Activated CD4-positive, alpha-beta T cell treated with anti-CD3 and anti-CD28 coated beads, Interleukin-2, amount 10 ng/mL, durations not matched to agents 24 days and 14 days (primary cell): ENCODE data around the gene C1orf159. TPM values are rescaled to one million over a fixed set of nuclear protein-coding genes. Genes with fewer than 3 reads are reported as not detected.
"Not testable (repeated sequence)": the region's sequence is repeated elsewhere in the genome, so short reads cannot be mapped to it uniquely, and the experiment has no call there.

Experiments used
- DNase-seq: peaks from one replicate; pipeline ENCODE4 v3.0.0; 2022
- H3K27ac Mint-ChIP-seq: one replicate; pipeline ENCODE4 v1.8.0; 2022; ENCODE audit warnings: mild to moderate bottlenecking, mixed read lengths
- H3K27me3 Mint-ChIP-seq: one replicate; pipeline ENCODE4 v1.8.0; 2022; ENCODE audit warnings: mixed read lengths
- H3K36me3 Mint-ChIP-seq: one replicate; pipeline ENCODE4 v1.8.0; 2022; ENCODE audit warnings: low read depth, mild to moderate bottlenecking, mixed read lengths
- H3K4me1 Mint-ChIP-seq: one replicate; pipeline ENCODE4 v1.8.0; 2021; ENCODE audit warnings: mixed read lengths
- H3K4me3 Mint-ChIP-seq: one replicate; pipeline ENCODE4 v1.8.0; 2022; ENCODE audit warnings: mild to moderate bottlenecking, moderate library complexity, mixed read lengths
- H3K9me3 Mint-ChIP-seq: one replicate; pipeline ENCODE4 v1.8.0; 2021; ENCODE audit warnings: mixed read lengths
- intact Hi-C: fragments of 100-400 bp; cut with micrococcal nuclease; formaldehyde crosslinking; loops from one replicate; pipeline ENCODE4 v1.15.1; 2023
- total RNA-seq: library from RNA; stranded (reverse); gene quantifications from 2 replicates; pipeline ENCODE4 v1.2.3, GENCODE V29; 2022

Gene C1orf159
- total RNA-seq, 1 donor from 2014 or later, result 28.0 TPM

- H3K27ac Mint-ChIP-seq, result peak overlapping the region; percentile 41
- peaks cover 5% of the 10 kb centered on the region for H3K36me3 Mint-ChIP-seq
- intact Hi-C loops, result loop anchor here (5.0 kb wide), 1 partner anchor 51 kb away; the partner anchor contains the start of gene TNFRSF18
- no peaks in the 10 kb centered on the region for H3K27me3 Mint-ChIP-seq
- peaks cover 14% of the 10 kb centered on the region for H3K9me3 Mint-ChIP-seq
- DNase-seq, result no peak
- H3K4me1 Mint-ChIP-seq, result no peaks in the 10 kb centered on the region
- H3K4me3 Mint-ChIP-seq, result peak overlapping the region; percentile 49
Observed at GRCh38 chr1:1156140-1157032, 40.5 kb upstream of the C1orf159 start.

GRCh38 chr1:1155258-1155657 is 39.4 kb upstream of the C1orf159 start:
- intact Hi-C loops, result loop anchor here (5.0 kb wide), 1 partner anchor 52 kb away; the partner anchor contains the start of gene TNFRSF18
- no peaks in the 10 kb centered on the region for H3K27me3 Mint-ChIP-seq
- no peak overlapping the region for H3K27ac Mint-ChIP-seq
- H3K4me3 Mint-ChIP-seq, result no peak overlapping the region
- DNase-seq, result no peak
- H3K36me3 Mint-ChIP-seq, result peaks cover 5% of the 10 kb centered on the region
- H3K9me3 Mint-ChIP-seq, result peaks cover 14% of the 10 kb centered on the region
- no peaks in the 10 kb centered on the region for H3K4me1 Mint-ChIP-seq

GRCh38 chr1:1153874-1154273 is 38.0 kb upstream of the C1orf159 start:
- intact Hi-C loops, result no loop called here
- H3K27ac Mint-ChIP-seq, result no peak overlapping the region
- no peaks in the 10 kb centered on the region for H3K27me3 Mint-ChIP-seq
- DNase-seq, result no peak
- H3K36me3 Mint-ChIP-seq, result peaks cover 5% of the 10 kb centered on the region
- no peaks in the 10 kb centered on the region for H3K4me1 Mint-ChIP-seq
- no peak overlapping the region for H3K4me3 Mint-ChIP-seq
- peaks cover 14% of the 10 kb centered on the region for H3K9me3 Mint-ChIP-seq

DNA sequence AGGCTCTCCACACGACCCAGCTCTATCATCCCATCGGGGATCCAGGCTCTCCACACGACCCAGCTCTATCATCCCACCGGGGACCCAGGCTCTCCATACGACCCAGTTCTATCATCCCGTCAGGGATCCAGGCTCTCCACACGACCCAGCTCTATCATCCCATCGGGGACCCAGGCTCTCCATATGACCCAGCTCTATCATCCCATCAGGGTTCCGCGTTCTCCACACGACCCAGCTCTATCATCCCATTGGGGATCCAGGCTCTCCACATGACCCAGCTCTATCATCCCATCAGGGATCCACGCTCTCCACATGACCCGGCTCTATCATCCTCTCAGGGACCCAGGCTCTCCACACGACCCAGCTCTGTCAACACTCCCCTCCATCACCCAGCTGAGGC is 37.3 kb upstream of the C1orf159 start:
- H3K4me1 Mint-ChIP-seq, H3K4me3 Mint-ChIP-seq, intact Hi-C loops, H3K27me3 Mint-ChIP-seq, DNase-seq, H3K36me3 Mint-ChIP-seq: not testable (repeated sequence)
- Mint-ChIP-seq H3K27ac (peak overlapping the region; percentile 30), H3K9me3 (peaks cover 14% of the 10 kb centered on the region)

DNA sequence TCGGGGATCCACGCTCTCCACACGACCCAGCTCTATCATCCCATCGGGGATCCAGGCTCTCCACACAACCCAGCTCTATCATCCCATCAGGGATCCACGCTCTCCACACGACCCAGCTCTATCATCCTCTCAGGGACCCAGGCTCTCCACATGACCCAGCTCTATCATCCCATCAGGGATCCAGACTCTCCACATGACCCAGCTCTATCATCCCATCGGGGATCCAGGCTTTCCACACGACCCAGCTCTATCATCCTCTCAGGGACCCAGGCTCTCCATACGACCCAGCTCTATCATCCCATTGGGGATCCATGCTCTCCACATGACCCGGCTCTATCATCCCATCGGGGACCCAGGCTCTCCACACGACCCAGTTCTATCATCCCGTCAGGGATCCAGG is 36.5 kb upstream of the C1orf159 start:
- H3K27ac Mint-ChIP-seq, result peak overlapping the region; percentile 30
- H3K4me1 Mint-ChIP-seq, H3K27me3 Mint-ChIP-seq, DNase-seq, H3K36me3 Mint-ChIP-seq, H3K4me3 Mint-ChIP-seq, intact Hi-C loops: not testable (repeated sequence)
- H3K9me3 Mint-ChIP-seq, result peaks cover 14% of the 10 kb centered on the region

DNA sequence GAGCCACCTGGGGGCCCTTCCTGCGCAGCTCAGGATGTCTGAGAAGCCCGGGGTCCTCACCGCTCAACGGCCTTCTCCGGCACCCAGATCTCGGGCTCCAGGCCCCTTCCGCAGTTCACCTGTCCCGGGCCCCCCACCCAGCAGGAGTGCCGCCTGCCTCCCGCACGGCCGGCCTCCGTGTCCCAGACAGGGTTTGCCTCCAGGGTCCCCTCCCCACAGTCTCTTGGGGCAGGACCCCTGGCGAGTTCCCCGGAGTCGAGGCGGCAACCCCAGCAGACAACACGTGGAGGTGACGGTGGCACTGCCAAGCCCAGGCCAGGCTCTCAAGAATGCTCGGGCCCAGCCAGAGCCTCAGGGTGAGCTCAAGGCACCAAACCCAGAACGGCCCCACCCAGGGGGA is 35.4 kb upstream of the C1orf159 start:
- H3K4me1 Mint-ChIP-seq, result no peaks in the 10 kb centered on the region
- intact Hi-C loops, result no loop called here
- H3K36me3 Mint-ChIP-seq, result peaks cover 5% of the 10 kb centered on the region

GRCh38 chr1:1150100-1150499 is 34.2 kb upstream of the C1orf159 start:
- H3K27ac Mint-ChIP-seq, result no peak overlapping the region
- peaks cover 3% of the 10 kb centered on the region for H3K4me1 Mint-ChIP-seq
- no peak overlapping the region for H3K4me3 Mint-ChIP-seq
- intact Hi-C loops, result no loop called here
- no peaks in the 10 kb centered on the region for H3K27me3 Mint-ChIP-seq
- H3K36me3 Mint-ChIP-seq, result peaks cover 5% of the 10 kb centered on the region
- no peak for DNase-seq
- H3K9me3 Mint-ChIP-seq, result peaks cover 14% of the 10 kb centered on the region

More for the DNA sequence above, 35.4 kb upstream of the C1orf159 start:
- no peak for DNase-seq
- Mint-ChIP-seq H3K27ac (no peak overlapping the region), H3K4me3 (no peak overlapping the region), H3K9me3 (peaks cover 14% of the 10 kb centered on the region), H3K27me3 (no peaks in the 10 kb centered on the region)

DNA sequence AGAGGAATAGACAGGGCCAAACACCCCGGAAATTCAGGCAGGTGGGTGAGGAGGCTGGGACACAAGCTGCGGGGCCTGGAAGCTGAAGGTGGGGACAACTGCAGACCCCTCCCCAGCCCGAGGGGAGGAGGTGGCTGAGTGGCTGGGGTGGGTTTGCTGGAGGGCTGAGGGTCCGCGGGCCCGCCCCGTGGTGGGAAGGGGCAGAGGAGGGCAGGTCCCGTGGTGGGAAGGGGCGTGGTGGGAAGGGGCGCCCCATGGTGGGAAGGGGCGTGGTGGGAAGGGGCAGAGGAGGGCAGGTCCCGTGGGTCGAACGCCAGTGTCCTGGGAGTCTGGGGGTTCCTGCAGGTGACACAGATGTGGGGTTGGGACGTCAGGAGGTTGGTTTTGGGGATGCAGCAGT is 33.5 kb upstream of the C1orf159 start:
- Mint-ChIP-seq H3K9me3 (peaks cover 14% of the 10 kb centered on the region), H3K36me3 (peaks cover 5% of the 10 kb centered on the region), H3K27ac (no peak overlapping the region), H3K4me3 (no peak overlapping the region), H3K4me1 (peaks cover 4% of the 10 kb centered on the region), H3K27me3 (no peaks in the 10 kb centered on the region)
- intact Hi-C loops, result no loop called here
- DNase-seq, result no peak

GRCh38 chr1:1148569-1148968 is 32.7 kb upstream of the C1orf159 start:
- Mint-ChIP-seq H3K27me3 (no peaks in the 10 kb centered on the region), H3K27ac (no peak overlapping the region), H3K4me1 (peaks cover 8% of the 10 kb centered on the region), H3K36me3 (peaks cover 5% of the 10 kb centered on the region), H3K4me3 (no peak overlapping the region), H3K9me3 (peaks cover 14% of the 10 kb centered on the region)
- intact Hi-C loops, result no loop called here
- no peak for DNase-seq

- intact Hi-C loops, result no loop called here
- peak overlapping the region; percentile 66 for H3K27ac Mint-ChIP-seq
Observed at GRCh38 chr1:1148061-1148460, 32.2 kb upstream of the C1orf159 start.

DNA sequence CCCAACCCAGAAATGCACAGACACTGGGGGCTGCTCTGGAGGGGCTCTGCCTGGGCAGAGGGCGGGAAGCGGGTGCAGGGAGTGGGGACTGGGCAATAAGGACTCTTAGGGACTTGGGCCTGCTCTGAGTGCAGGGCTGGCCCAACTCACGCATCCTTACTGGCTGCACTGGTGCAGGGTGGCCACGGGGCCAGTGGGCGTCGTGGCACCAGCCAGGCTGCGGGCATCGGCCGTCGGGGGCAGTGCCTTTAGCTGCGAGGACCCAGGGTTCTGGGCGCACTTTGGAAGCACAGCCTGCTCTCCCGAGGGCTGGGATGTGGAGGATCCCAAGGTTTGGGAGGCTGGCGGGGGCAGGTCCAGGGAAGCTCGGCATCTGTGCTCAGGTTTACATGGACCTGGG is 30.7 kb upstream of the C1orf159 start:
- no peaks in the 10 kb centered on the region for H3K27me3 Mint-ChIP-seq
- no peak for DNase-seq
- H3K9me3 Mint-ChIP-seq, result no peaks in the 10 kb centered on the region
- peak overlapping the region; percentile 32 for H3K27ac Mint-ChIP-seq
- peaks cover 24% of the 10 kb centered on the region for H3K4me1 Mint-ChIP-seq
- no peaks in the 10 kb centered on the region for H3K36me3 Mint-ChIP-seq
- intact Hi-C loops, result no loop called here
- no peak overlapping the region for H3K4me3 Mint-ChIP-seq

More at GRCh38 chr1:1148061-1148460, 32.2 kb upstream of the C1orf159 start:
- Mint-ChIP-seq H3K9me3 (peaks cover 10% of the 10 kb centered on the region), H3K27me3 (no peaks in the 10 kb centered on the region), H3K4me3 (no peak overlapping the region), H3K4me1 (peaks cover 13% of the 10 kb centered on the region), H3K36me3 (peaks cover 2% of the 10 kb centered on the region)
- no peak for DNase-seq

GRCh38 chr1:1146026-1146425 is 30.1 kb upstream of the C1orf159 start:
- Mint-ChIP-seq H3K9me3 (no peaks in the 10 kb centered on the region), H3K36me3 (no peaks in the 10 kb centered on the region), H3K27ac (peak overlapping the region; percentile 81), H3K4me1 (peaks cover 24% of the 10 kb centered on the region), H3K4me3 (no peak overlapping the region), H3K27me3 (no peaks in the 10 kb centered on the region)
- no peak for DNase-seq
- intact Hi-C loops, result no loop called here

GRCh38 chr1:1145547-1145914 is 29.6 kb upstream of the C1orf159 start:
- peaks cover 24% of the 10 kb centered on the region for H3K4me1 Mint-ChIP-seq
- no peaks in the 10 kb centered on the region for H3K27me3 Mint-ChIP-seq
- H3K27ac Mint-ChIP-seq, result peak overlapping the region; percentile 95
- no peaks in the 10 kb centered on the region for H3K36me3 Mint-ChIP-seq
- H3K9me3 Mint-ChIP-seq, result no peaks in the 10 kb centered on the region
- H3K4me3 Mint-ChIP-seq, result peak overlapping the region; percentile 55
- DNase-seq, result no peak
- intact Hi-C loops, result no loop called here

DNA sequence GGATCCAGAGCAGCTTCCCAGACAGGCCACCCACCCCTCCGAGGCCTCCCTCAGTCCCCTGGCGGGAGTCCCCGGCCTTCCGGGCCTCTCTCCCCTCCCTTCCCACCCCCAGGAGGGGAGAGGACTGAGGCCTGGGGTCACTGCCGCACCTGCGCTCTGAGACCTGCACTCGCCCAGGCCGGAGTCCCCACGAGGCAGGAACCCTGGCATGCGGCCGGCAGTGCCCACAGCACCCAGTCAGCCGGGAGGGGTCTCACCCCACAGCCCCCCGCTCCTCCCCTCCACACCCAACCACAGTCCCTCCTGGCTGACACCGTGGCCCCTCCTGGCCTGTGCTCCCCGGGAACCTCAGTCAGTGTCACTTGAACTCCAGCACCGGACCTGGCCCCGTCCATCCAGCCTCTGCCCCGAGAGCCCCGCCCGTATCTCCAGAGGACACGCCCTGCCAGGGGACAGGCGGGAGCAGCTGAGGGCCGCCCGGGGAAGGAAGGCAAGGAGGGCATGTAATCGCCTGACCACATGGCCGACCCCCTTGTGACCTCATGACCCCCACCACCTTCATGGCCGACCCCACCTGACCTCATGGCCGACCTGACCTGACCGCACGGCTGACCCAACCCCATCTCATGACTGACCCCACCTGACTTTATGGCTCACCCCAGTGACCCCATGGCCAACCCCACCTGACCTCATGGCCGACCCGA is 29.1 kb upstream of the C1orf159 start:
- peak overlapping the region; percentile 95 for H3K27ac Mint-ChIP-seq
- H3K9me3 Mint-ChIP-seq, result no peaks in the 10 kb centered on the region
- H3K4me1 Mint-ChIP-seq, result peaks cover 24% of the 10 kb centered on the region
- H3K27me3 Mint-ChIP-seq, result no peaks in the 10 kb centered on the region
- intact Hi-C loops, result no loop called here
- no peaks in the 10 kb centered on the region for H3K36me3 Mint-ChIP-seq
- DNase-seq, result no peak
- H3K4me3 Mint-ChIP-seq, result peak overlapping the region; percentile 68
